GM18505 (cell line): ENCODE results near the gene VAV2.

Experiments
- ATAC-seq: cut with Tn5 transposase; IDR thresholded peaks from one replicate; pipeline ENCODE4 v1.9.1; 2021; ENCODE audit not compliant: unreplicated experiment
- POLR2A ChIP-seq: IDR thresholded peaks from 4 replicates; pipeline ENCODE4 v1.6.1; 2011; ENCODE audit warnings: borderline replicate concordance; ENCODE audit not compliant: insufficient read depth, insufficient read length; ENCODE audit errors: extremely low read depth

Gene VAV2

GRCh38 chr9:133716564-133717112, 275.5 kb downstream of the VAV2 start:
- no peak for TF ChIP-seq POLR2A
- ATAC-seq: no peak

GRCh38 chr9:133715866-133716563, 276.1 kb downstream of the VAV2 start:
- ATAC-seq: no peak
- no peak for TF ChIP-seq POLR2A

- no peak for ATAC-seq
- TF ChIP-seq POLR2A: no peak
Measured at GRCh38 chr9:133715295-133715865, 276.7 kb downstream of the VAV2 start.

GRCh38 chr9:133714606-133715294, 277.4 kb downstream of the VAV2 start:
- no peak for TF ChIP-seq POLR2A
- ATAC-seq: no peak

- ATAC-seq: no peak
Measured at GRCh38 chr9:133713960-133714495, 278.1 kb downstream of the VAV2 start.

GRCh38 chr9:133713150-133713959, 278.8 kb downstream of the VAV2 start:
- TF ChIP-seq POLR2A: no peak
- ATAC-seq: no peak

More at GRCh38 chr9:133713960-133714495, 278.1 kb downstream of the VAV2 start:
- no peak for TF ChIP-seq POLR2A

- ATAC-seq: no peak
- TF ChIP-seq POLR2A: no peak
Measured at GRCh38 chr9:133712221-133713100, 279.7 kb downstream of the VAV2 start.
